Neural cell (in vitro differentiated cells): ENCODE measurements around the gene DNAJC7. TPM values are rescaled to one million over a fixed set of nuclear protein-coding genes. Genes with fewer than 3 reads are reported as not detected.

Source experiments
- H2AFZ ChIP-seq: fragments of 200-600, 300-800 bp; sonication (generic), shearing (Covaris generic); 2 replicates; pipeline ENCODE4 v1.6.0; 2014; ENCODE audit warnings: low read depth, mild to moderate bottlenecking, antibody characterized with exemption, low read length, moderate library complexity
- H3F3A ChIP-seq: fragments of 200-600 bp; shearing (Covaris generic); 2 replicates; pipeline ENCODE4 v1.6.1; 2016; ENCODE audit warnings: mild to moderate bottlenecking, moderate library complexity, mixed read lengths, antibody characterized with exemption, low read length; ENCODE audit not compliant: insufficient read depth, poor library complexity, severe bottlenecking
- H3K27ac ChIP-seq: fragments of 200-600, 300-800 bp; sonication (generic), shearing (Covaris generic); 2 replicates; pipeline ENCODE4 v1.5.1; 2014; ENCODE audit warnings: mild to moderate bottlenecking, low read length, moderate library complexity
- H3K27me3 ChIP-seq: fragments of 300-800, 200-600 bp; sonication (generic), shearing (Covaris generic); 2 replicates; pipeline ENCODE4 v1.6.0; 2014; ENCODE audit warnings: mild to moderate bottlenecking, low read depth, low read length, moderate library complexity; ENCODE audit not compliant: insufficient read depth
- H3K36me3 ChIP-seq: fragments of 300-800, 200-600 bp; sonication (generic), shearing (Covaris generic); 2 replicates; pipeline ENCODE4 v1.5.1; 2014; ENCODE audit warnings: mild to moderate bottlenecking, antibody characterized with exemption, low read length, moderate library complexity; ENCODE audit not compliant: insufficient read depth
- H3K4me2 ChIP-seq: fragments of 300-800, 200-600 bp; sonication (generic), shearing (Covaris generic); 2 replicates; pipeline ENCODE4 v1.6.0; 2014; ENCODE audit warnings: mild to moderate bottlenecking, low read length
- H3K4me3 ChIP-seq: fragments of 300-800, 200-600 bp; sonication (generic), shearing (Covaris generic); 2 replicates; pipeline ENCODE4 v1.5.1; 2014; ENCODE audit warnings: mild to moderate bottlenecking, low read length, moderate library complexity
- H3K79me2 ChIP-seq: fragments of 200-600 bp; shearing (Covaris generic); replicated peaks from 2 replicates; pipeline ENCODE4 v1.6.0; 2014; ENCODE audit warnings: mild to moderate bottlenecking, low read length, moderate library complexity; ENCODE audit not compliant: insufficient read depth
- H3K9ac ChIP-seq: fragments of 300-800, 200-600 bp; sonication (generic), shearing (Covaris generic); 2 replicates; pipeline ENCODE4 v1.6.1; 2016; ENCODE audit warnings: mild to moderate bottlenecking, low read length, mixed read lengths
- H3K9me2 ChIP-seq: fragments of 200-600 bp; shearing (Covaris generic); 2 replicates; pipeline ENCODE4 v1.6.1; 2016; ENCODE audit warnings: mild to moderate bottlenecking, low read length, mixed read lengths; ENCODE audit not compliant: insufficient read depth
- H3K9me3 ChIP-seq: fragments of 200-600, 300-800 bp; sonication (generic), shearing (Covaris generic); 2 replicates; pipeline ENCODE4 v1.6.1; 2016; ENCODE audit warnings: mild to moderate bottlenecking, mixed run types, low read length, moderate library complexity, mixed read lengths
- H4K20me1 ChIP-seq: fragments of 200-600 bp; shearing (Covaris generic); 2 replicates; pipeline ENCODE4 v1.6.1; 2016; ENCODE audit warnings: mild to moderate bottlenecking, mixed run types; ENCODE audit not compliant: insufficient read depth
- EP300 ChIP-seq: fragments of 450-650 bp; conservative IDR thresholded peaks from 2 replicates; pipeline ENCODE4 v1.6.1; 2014; ENCODE audit warnings: antibody characterized with exemption, mild to moderate bottlenecking, moderate library complexity; ENCODE audit not compliant: poor library complexity, severe bottlenecking
- EZH2 ChIP-seq: fragments of 200-600, 300-800 bp; shearing (Covaris generic), sonication (generic); IDR thresholded peaks from 2 replicates; pipeline ENCODE4 v1.6.1; 2014; ENCODE audit warnings: antibody characterized with exemption, low read length, borderline replicate concordance, mild to moderate bottlenecking; ENCODE audit not compliant: insufficient read depth, poor library complexity, severe bottlenecking
- MXI1 ChIP-seq: fragments of 450-650 bp; conservative IDR thresholded peaks from 2 replicates; pipeline ENCODE4 v1.6.1; 2014; ENCODE audit warnings: antibody characterized with exemption, mild to moderate bottlenecking; ENCODE audit not compliant: poor library complexity, severe bottlenecking
- POLR2AphosphoS5 ChIP-seq: IDR thresholded peaks from 2 replicates; pipeline ENCODE4 v1.6.1; 2012
- RAD21 ChIP-seq: fragments of 450-650 bp; conservative IDR thresholded peaks from 2 replicates; pipeline ENCODE4 v1.6.1; 2014; ENCODE audit warnings: antibody characterized with exemption, mild to moderate bottlenecking, moderate library complexity
- SMC3 ChIP-seq: fragments of 450-650 bp; conservative IDR thresholded peaks from 2 replicates; pipeline ENCODE4 v1.6.1; 2014; ENCODE audit warnings: antibody characterized with exemption, mild to moderate bottlenecking, moderate library complexity; ENCODE audit not compliant: poor library complexity
- TAF1 ChIP-seq: IDR thresholded peaks from 2 replicates; pipeline ENCODE4 v1.6.1; 2012; ENCODE audit warnings: low read depth
- polyA plus RNA-seq: library from polyadenylated mRNA; depleted of rRNA; stranded (reverse); fragments of >200 nt; gene quantifications from 2 replicates; pipeline ENCODE4 v1.2.3, GENCODE V29; 2014
- TF ChIP-seq, protein P1 (sequence below): fragments of 450-650 bp; IDR thresholded peaks from 2 replicates; pipeline ENCODE4 v1.5.1; 2014; ENCODE audit warnings: antibody characterized with exemption, mild to moderate bottlenecking, moderate library complexity; ENCODE audit not compliant: poor library complexity, severe bottlenecking
- TF ChIP-seq, protein P2 (sequence below): IDR thresholded peaks from 2 replicates; pipeline ENCODE4 v1.6.1; 2012; ENCODE audit warnings: borderline replicate concordance

The DNAJC7 gene
- polyA plus RNA-seq, 1 donor from 2014 or later: 126 TPM

GRCh38 chr17:42060231-42060630 is 43.0 kb upstream of the DNAJC7 start:
- H3K36me3 ChIP-seq: no peaks in the 10 kb centered on the region
- no peak overlapping the region for H2AFZ ChIP-seq
- no peak overlapping the region for H3K9ac ChIP-seq
- H3K27ac ChIP-seq: no peak overlapping the region
- no peak overlapping the region for H3K4me2 ChIP-seq
- H3K9me2 ChIP-seq: no peaks in the 10 kb centered on the region
- no peak for TF ChIP-seq SMC3
- TF ChIP-seq TAF1: no peak
- no peak for TF ChIP-seq POLR2AphosphoS5
- no peak for TF ChIP-seq EP300
- TF ChIP-seq, protein P1, sequence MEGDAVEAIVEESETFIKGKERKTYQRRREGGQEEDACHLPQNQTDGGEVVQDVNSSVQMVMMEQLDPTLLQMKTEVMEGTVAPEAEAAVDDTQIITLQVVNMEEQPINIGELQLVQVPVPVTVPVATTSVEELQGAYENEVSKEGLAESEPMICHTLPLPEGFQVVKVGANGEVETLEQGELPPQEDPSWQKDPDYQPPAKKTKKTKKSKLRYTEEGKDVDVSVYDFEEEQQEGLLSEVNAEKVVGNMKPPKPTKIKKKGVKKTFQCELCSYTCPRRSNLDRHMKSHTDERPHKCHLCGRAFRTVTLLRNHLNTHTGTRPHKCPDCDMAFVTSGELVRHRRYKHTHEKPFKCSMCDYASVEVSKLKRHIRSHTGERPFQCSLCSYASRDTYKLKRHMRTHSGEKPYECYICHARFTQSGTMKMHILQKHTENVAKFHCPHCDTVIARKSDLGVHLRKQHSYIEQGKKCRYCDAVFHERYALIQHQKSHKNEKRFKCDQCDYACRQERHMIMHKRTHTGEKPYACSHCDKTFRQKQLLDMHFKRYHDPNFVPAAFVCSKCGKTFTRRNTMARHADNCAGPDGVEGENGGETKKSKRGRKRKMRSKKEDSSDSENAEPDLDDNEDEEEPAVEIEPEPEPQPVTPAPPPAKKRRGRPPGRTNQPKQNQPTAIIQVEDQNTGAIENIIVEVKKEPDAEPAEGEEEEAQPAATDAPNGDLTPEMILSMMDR: no peak
- no peak for TF ChIP-seq MXI1
- TF ChIP-seq, protein P2, sequence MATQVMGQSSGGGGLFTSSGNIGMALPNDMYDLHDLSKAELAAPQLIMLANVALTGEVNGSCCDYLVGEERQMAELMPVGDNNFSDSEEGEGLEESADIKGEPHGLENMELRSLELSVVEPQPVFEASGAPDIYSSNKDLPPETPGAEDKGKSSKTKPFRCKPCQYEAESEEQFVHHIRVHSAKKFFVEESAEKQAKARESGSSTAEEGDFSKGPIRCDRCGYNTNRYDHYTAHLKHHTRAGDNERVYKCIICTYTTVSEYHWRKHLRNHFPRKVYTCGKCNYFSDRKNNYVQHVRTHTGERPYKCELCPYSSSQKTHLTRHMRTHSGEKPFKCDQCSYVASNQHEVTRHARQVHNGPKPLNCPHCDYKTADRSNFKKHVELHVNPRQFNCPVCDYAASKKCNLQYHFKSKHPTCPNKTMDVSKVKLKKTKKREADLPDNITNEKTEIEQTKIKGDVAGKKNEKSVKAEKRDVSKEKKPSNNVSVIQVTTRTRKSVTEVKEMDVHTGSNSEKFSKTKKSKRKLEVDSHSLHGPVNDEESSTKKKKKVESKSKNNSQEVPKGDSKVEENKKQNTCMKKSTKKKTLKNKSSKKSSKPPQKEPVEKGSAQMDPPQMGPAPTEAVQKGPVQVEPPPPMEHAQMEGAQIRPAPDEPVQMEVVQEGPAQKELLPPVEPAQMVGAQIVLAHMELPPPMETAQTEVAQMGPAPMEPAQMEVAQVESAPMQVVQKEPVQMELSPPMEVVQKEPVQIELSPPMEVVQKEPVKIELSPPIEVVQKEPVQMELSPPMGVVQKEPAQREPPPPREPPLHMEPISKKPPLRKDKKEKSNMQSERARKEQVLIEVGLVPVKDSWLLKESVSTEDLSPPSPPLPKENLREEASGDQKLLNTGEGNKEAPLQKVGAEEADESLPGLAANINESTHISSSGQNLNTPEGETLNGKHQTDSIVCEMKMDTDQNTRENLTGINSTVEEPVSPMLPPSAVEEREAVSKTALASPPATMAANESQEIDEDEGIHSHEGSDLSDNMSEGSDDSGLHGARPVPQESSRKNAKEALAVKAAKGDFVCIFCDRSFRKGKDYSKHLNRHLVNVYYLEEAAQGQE: no peak
- TF ChIP-seq EZH2: no peak
- H3F3A ChIP-seq: no peaks in the 10 kb centered on the region
- no peaks in the 10 kb centered on the region for H3K9me3 ChIP-seq
- H3K27me3 ChIP-seq: no peaks in the 10 kb centered on the region
- H4K20me1 ChIP-seq: no peaks in the 10 kb centered on the region
- H3K79me2 ChIP-seq: no peaks in the 10 kb centered on the region
- H3K4me3 ChIP-seq: no peak overlapping the region

DNA sequence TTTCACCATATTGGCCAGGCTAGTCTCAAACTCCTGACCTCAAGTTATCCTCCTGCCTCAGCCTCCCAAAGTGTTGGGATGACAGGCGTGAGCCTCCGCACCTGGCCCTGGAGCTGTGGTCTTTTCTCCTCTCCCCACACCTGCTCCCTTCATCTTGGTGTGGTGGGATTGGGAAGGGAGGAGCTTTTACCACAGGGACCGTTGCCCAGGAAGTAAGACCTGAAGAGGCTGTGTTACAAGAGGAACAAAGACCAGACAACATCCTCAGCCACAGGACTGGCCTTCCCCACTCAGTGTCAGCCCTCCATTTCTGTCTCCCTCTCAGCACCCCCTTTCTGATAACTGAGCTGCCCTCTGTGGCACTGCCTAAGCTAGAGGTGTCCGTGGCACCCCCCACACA is 42.6 kb upstream of the DNAJC7 start:
- Histone ChIP-seq H3K9me2 (no peaks in the 10 kb centered on the region), H4K20me1 (no peaks in the 10 kb centered on the region), H3K79me2 (no peaks in the 10 kb centered on the region), H3K9me3 (no peaks in the 10 kb centered on the region), H3K27ac (no peak overlapping the region), H3K4me2 (no peak overlapping the region), H2AFZ (no peak overlapping the region), H3K27me3 (no peaks in the 10 kb centered on the region), H3K4me3 (no peak overlapping the region), H3F3A (no peaks in the 10 kb centered on the region), H3K9ac (no peak overlapping the region), H3K36me3 (no peaks in the 10 kb centered on the region)
- TF ChIP-seq POLR2AphosphoS5 (no peak), EP300 (no peak), TAF1 (no peak), EZH2 (no peak), RAD21 (no peak), MXI1 (no peak), SMC3 (no peak)
- TF ChIP-seq, protein P2: no peak
- TF ChIP-seq, protein P1: no peak
